H7 (cell line): ENCODE results near the gene MYOZ2. TPM values are rescaled to one million over a fixed set of nuclear protein-coding genes. Genes with fewer than 3 reads are reported as not detected.

Experiments used
- DNase-seq: peaks from one replicate; pipeline ENCODE4 v3.0.0; 2012
- H3K27me3 ChIP-seq: 2 replicates; pipeline ENCODE4 v1.6.0; 2011; ENCODE audit warnings: mild to moderate bottlenecking, low read length; ENCODE audit not compliant: control insufficient read depth, insufficient read depth
- H3K36me3 ChIP-seq: replicated peaks from 2 replicates; pipeline ENCODE4 v1.5.1; 2011; ENCODE audit warnings: low read length; ENCODE audit not compliant: control insufficient read depth, insufficient read depth
- H3K4me3 ChIP-seq: 2 replicates; pipeline ENCODE4 v1.5.1; 2011; ENCODE audit warnings: low read depth, mild to moderate bottlenecking, control low read depth, low read length, moderate library complexity; ENCODE audit not compliant: insufficient read depth
- total RNA-seq: library from RNA; depleted of rRNA; stranded (reverse); fragments of >200 nt; shearing (Covaris generic); gene quantifications from 2 replicates; pipeline ENCODE4 v1.2.3, GENCODE V29; 2014; rRNA removed

The MYOZ2 gene
- total RNA-seq, 1 experiment from 2014 or later: not detected

- H3K36me3 ChIP-seq: peaks cover 1% of the 10 kb centered on the region
- DNase-seq: no peak
- H3K27me3 ChIP-seq: no peaks in the 10 kb centered on the region
- no peak overlapping the region for H3K4me3 ChIP-seq
Measured at GRCh38 chr4:119229908-119230687, 94.5 kb downstream of the MYOZ2 start.

DNA sequence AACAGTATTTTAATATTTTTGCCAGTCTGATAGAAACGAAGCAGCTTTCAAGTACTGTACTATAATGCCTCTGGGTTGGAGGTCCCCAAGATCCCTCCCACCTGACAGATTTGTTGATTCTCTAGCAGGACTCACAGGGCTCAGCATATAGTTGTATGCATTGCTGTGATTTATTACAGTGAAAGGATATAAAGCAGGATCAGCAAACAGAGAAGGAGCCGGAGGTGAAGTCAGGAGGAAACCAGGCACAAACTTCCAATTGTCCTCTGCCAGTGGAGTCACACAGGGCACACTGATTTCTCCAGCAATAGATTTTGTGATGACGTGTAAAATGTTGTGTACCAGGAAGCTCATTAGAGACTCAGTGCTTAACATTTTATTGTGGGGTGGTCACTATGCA lies 95.9 kb downstream of the MYOZ2 start:
- no peaks in the 10 kb centered on the region for H3K27me3 ChIP-seq
- H3K4me3 ChIP-seq: no peak overlapping the region
- DNase-seq: no peak
- peaks cover 1% of the 10 kb centered on the region for H3K36me3 ChIP-seq

GRCh38 chr4:119232286-119232685 lies 96.7 kb downstream of the MYOZ2 start:
- Histone ChIP-seq H3K36me3 (peaks cover 1% of the 10 kb centered on the region), H3K4me3 (no peak overlapping the region), H3K27me3 (no peaks in the 10 kb centered on the region)
- no peak for DNase-seq

- H3K4me3 ChIP-seq: no peak overlapping the region
- H3K27me3 ChIP-seq: no peaks in the 10 kb centered on the region
- H3K36me3 ChIP-seq: peaks cover 1% of the 10 kb centered on the region
- DNase-seq: no peak
Measured at GRCh38 chr4:119233191-119233590, 97.6 kb downstream of the MYOZ2 start.

DNA sequence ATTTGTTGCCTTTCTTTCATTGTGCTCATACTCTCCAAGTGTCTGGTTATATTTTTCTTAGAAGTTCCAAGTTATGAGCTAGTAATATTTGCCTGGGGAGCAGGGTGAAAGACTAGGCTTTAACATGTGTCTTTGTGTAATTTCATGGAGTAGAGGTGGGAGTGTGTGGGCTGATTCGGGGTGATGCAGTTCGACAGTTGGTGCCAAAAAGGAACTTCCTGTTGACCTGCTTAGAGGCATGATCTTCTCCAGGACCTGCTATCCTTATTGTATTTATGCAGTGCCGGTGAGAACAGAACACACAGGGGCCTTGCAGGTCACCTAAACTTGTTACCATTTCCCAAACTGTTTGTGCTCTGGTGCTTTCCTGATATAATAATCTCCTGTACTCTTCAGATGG lies 98.1 kb downstream of the MYOZ2 start:
- H3K36me3 ChIP-seq: peaks cover 1% of the 10 kb centered on the region

GRCh38 chr4:119237201-119237600 lies 101.6 kb downstream of the MYOZ2 start:
- peaks cover under 1% of the 10 kb centered on the region for H3K36me3 ChIP-seq
- H3K27me3 ChIP-seq: no peaks in the 10 kb centered on the region
- no peak overlapping the region for H3K4me3 ChIP-seq
- no peak for DNase-seq

More for the DNA sequence above, 98.1 kb downstream of the MYOZ2 start:
- DNase-seq: no peak
- Histone ChIP-seq H3K27me3 (no peaks in the 10 kb centered on the region), H3K4me3 (no peak overlapping the region)

Other genes starting within 250 kb of the MYOZ2 start
- gene SYNPO2, start 247.0 kb upstream of the MYOZ2 start, total RNA-seq: 0.38 and 0.41 TPM in 2 replicates
- 16.5 and 26.5 TPM in 2 replicates for gene USP53, start 76.9 kb downstream of the MYOZ2 start, total RNA-seq
- not detected in 2 replicates for gene FABP2, start 186.3 kb downstream of the MYOZ2 start, total RNA-seq